HG02870 (cell line): Measurements from ENCODE around the gene RMI1.
"Not testable (repeated sequence)": the region's sequence is repeated elsewhere in the genome, so short reads cannot be mapped to it uniquely, and the experiment has no call there.

Source experiments
- ATAC-seq: cut with Tn5 transposase; IDR thresholded peaks from one replicate; pipeline ENCODE4 v1.9.1; 2021; ENCODE audit warnings: mild to moderate bottlenecking, moderate library complexity; ENCODE audit not compliant: unreplicated experiment

RMI1 gene

GRCh38 chr9:83980395-83981125 is at the start of gene RMI1:
RMI1 (plus strand) TSS chr9:83980805; CDS start chr9:84000987, 20,182 bp downstream.
- peak; percentile 64 for ATAC-seq

- ATAC-seq = no peak
Observed at GRCh38 chr9:83930881-83931280, 49.7 kb upstream of the RMI1 start.

GRCh38 chr9:83932011-83932410 is 48.6 kb upstream of the RMI1 start:
- ATAC-seq = no peak

DNA sequence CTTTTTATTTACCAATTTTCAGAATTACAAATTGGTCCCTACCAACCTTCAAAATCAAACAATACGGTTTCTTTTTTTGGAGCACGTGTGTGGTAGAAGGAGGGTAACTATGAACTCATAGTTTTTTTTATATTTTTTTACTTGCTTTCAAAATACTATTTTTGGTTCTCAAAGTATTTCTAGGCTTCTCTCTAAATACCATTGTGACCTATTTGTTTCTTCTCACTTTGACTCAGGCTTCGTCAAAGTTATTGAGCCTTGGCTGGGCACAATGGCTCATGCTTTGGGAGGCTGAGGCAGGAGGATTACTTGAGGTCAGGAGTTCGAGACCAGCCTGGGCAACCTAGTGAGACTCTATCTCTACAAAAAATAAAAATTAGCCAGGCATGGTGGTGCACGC is 47.8 kb upstream of the RMI1 start:
- no peak for ATAC-seq

- no peak for ATAC-seq
Observed at GRCh38 chr9:83933790-83934189, 46.8 kb upstream of the RMI1 start.

- ATAC-seq = no peak
Observed at GRCh38 chr9:83934569-83935275, 45.9 kb upstream of the RMI1 start.

- ATAC-seq = no peak
Observed at GRCh38 chr9:83935276-83935935, 45.2 kb upstream of the RMI1 start.

- no peak for ATAC-seq
Observed at GRCh38 chr9:83936523-83936922, 44.1 kb upstream of the RMI1 start.

- ATAC-seq = no peak
Observed at GRCh38 chr9:83937861-83938455, 42.6 kb upstream of the RMI1 start.

DNA sequence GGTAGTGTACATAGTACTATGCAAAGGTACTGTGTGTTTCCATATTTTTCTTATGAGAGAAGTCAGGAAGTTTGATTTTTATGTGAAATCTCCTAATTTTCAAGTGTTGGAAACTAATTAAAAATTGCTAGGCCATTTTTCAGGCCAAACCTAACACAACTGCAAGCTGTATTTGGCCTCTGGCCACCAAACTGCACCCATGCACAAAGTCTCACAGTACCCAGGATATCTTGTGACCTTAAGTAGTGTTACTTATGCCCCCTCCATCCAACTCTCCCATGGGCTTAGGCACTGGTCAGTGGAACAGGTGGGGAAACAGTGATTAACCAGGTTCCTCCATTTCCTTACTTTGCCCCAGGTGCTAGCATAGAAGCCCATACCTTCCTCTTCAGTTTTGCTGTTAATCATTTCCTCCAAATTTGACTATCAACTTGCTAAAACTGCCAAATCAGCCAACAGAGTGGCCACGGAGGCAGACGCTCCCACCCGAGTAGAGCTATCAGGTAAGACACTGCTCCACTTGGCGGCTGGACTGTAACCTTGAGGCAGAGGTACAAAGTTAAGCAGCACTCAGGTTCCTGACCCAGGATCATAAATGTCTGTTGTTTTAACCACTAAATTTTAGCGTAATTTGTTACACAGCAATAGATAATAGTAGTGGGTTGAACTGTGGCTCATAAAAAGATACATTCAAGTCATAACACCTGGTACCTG is 39.9 kb upstream of the RMI1 start:
- no peak for ATAC-seq

- not testable (repeated sequence) for ATAC-seq
Observed at GRCh38 chr9:83948096-83948495, 32.5 kb upstream of the RMI1 start.

DNA sequence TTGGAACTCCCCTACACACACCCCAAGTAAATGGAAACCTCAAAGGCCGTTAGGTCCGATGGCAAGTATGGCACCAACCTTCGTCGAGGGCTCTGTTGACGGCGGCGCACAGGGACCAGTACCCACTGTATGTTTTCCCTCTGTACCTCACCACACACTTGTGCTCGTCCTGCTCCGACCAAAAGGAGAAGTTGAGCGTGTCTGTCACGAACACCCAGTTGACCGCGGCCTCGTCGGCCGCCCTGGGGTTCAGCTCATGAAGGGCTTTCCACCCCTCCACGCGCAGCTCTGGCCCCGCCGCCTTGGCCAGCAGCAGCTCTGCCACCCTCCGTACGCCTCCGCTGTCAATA is 24.5 kb upstream of the RMI1 start:
- peak; percentile 53 for ATAC-seq

DNA sequence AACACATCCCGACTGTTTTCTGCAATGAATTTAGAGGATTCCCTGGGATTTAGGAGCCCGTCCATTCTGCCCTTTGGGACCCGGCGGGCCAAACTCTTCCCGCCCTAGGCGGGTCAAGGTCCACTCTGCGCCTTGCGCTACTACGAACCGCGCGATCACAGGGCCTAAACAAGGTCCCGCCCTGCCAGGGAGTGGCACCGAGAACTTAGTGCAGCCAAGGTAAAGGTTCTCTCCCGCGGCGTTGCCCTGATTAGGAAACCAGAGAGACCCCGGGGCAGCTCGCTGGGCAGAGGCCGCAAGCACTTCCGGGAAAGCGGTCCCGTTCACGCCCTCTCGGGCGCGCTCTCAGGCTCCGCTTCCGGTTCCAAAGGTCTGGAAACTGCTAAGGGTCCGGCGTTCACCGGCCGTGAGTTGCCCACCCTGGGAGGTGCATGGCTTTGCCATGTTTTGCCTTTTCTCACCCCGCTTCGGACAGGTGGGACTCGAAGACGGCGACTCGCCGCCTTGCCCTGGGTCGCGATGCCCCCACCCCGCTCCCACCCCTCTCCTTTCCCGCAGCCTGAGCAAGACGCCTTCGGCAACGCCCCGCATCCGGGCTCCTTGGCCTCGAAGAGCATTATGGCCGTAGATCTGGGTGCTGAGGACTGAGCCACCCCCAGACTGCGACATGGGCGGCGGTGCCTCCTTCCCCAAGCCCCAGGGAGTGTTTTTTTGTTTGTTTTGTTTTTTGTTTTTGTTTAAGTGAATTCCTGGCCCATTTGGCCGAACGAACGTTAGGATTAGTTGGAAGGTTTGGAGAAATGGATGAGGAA is 24.0 kb upstream of the RMI1 start:
- ATAC-seq = peak; percentile 84

DNA sequence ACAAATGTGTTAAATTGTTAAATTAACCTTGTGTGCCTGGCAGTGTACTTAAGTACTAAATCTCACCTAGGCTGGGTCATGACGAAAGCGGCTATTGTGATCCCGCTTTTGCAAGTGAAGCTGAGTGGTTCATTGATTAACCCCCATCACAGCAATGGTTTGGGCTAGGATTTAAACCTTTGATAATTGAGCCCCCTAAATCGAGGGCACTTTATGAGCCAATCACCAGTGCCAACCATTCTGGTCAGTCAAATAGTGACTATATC is 23.4 kb upstream of the RMI1 start:
- no peak for ATAC-seq

- no peak for ATAC-seq
Observed at GRCh38 chr9:83959061-83959460, 21.5 kb upstream of the RMI1 start.

- no peak for ATAC-seq
Observed at GRCh38 chr9:83960991-83961390, 19.6 kb upstream of the RMI1 start.

- no peak for ATAC-seq
Observed at GRCh38 chr9:83962165-83962564, 18.4 kb upstream of the RMI1 start.

GRCh38 chr9:83964973-83965349 is 15.6 kb upstream of the RMI1 start:
- no peak for ATAC-seq

DNA sequence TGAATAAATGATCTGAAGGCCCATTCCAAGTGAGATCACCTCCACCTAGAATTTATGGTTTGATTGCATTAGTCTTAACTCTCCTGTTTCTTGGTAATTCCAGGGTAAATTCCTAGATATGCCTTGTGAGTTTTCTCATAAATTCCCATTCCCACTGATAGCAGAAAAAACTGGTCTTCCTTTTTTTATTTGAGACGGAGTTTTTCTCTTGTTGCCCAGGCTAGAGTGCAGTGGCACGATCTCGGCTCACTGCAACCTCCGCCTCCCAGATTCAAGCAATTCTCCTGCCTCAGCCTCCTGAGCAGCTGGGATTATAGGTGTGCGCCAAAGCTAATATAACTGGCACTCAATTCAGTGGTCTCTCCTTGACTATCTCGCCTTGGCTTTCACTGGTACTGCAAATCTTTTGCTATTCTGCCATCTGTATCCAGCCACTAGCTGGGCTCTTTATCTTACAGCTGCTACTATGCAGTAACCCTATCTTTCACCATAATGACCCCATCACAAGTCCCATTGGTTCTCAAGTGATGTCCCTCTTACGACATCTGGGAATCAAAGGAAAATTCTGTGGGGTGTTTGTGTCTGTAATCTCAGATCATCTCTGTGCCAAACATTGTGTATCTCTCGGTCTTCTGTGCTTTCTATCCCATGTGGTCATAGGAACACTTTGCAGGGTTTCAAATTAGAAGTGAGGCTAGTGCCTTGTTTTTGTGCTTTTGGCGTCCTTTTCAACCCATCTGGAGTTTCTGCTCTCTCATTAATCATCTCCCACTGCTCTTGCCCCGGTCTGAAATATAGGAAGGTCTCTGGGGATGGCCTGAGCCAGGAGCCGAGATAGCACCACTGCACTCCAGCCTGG is 15.0 kb upstream of the RMI1 start:
- no peak for ATAC-seq

- ATAC-seq = no peak
Observed at GRCh38 chr9:83966209-83966582, 14.4 kb upstream of the RMI1 start.
